ENCODE data around the gene FLNC.

Gene FLNC

DNA sequence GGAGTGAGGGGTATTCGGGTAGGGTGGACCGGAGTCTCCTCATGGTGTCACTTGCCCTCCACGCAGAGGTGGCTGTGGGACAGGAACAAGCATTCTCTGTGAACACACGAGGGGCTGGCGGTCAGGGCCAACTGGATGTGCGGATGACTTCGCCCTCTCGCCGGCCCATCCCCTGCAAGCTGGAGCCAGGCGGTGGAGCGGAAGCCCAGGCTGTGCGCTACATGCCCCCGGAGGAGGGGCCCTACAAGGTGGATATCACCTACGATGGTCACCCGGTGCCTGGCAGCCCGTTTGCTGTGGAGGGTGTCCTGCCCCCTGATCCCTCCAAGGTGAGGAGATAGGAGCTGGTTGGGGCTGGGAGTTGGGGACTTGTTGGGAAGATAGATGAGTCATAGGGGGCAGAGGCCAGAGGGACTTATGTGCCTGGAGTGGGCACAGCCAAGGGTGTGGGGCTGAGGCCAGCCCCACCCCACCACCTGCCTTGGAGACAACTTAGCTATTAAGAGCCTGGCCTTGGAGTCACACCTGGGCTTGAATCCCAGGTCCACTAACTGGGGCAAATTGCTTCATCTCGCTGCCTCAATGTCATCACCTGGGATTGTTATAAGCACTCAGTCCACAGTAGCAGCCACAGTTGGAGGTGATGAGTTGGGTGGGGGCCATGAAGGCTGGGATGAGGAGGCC is 13.9 kb downstream of the FLNC start:
- no peak for DNase-seq (ENCODE audit: low read depth in 2 of 2)

- no peak for DNase-seq (ENCODE audit: low read depth in 2 of 2)
Measured at GRCh38 chr7:128844777-128845311, 14.6 kb downstream of the FLNC start.

DNA sequence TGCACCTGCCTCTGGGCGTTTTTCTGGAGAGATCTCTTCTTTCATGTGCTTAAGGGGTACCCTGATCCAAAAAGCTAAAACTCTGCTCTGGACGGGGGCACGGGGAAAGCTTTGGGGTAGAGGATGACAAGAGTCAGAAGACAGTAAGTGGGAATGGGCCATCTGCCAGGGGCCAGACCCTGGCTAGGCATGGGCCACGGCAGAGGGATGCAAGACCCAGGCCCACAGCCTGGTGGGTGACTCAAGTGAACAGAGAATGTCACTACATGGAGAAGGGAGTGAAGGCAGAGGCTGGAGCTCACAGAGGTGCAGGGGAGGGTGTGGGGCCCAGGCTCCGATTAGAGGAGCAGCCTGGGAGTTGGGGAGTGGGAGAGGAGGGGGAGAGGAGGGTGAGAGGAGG is 15.3 kb downstream of the FLNC start:
- no peak for DNase-seq (ENCODE audit: low read depth in 2 of 2)

- DNase-seq (ENCODE audit: low read depth in 2 of 2): no peak
Measured at GRCh38 chr7:128845987-128846386, 15.8 kb downstream of the FLNC start.

GRCh38 chr7:128846781-128847444 is 16.7 kb downstream of the FLNC start:
- DNase-seq (ENCODE audit: low read depth in 2 of 2): no peak

GRCh38 chr7:128847721-128848211 is 17.6 kb downstream of the FLNC start:
- DNase-seq (ENCODE audit: low read depth in 2 of 2): no peak

DNA sequence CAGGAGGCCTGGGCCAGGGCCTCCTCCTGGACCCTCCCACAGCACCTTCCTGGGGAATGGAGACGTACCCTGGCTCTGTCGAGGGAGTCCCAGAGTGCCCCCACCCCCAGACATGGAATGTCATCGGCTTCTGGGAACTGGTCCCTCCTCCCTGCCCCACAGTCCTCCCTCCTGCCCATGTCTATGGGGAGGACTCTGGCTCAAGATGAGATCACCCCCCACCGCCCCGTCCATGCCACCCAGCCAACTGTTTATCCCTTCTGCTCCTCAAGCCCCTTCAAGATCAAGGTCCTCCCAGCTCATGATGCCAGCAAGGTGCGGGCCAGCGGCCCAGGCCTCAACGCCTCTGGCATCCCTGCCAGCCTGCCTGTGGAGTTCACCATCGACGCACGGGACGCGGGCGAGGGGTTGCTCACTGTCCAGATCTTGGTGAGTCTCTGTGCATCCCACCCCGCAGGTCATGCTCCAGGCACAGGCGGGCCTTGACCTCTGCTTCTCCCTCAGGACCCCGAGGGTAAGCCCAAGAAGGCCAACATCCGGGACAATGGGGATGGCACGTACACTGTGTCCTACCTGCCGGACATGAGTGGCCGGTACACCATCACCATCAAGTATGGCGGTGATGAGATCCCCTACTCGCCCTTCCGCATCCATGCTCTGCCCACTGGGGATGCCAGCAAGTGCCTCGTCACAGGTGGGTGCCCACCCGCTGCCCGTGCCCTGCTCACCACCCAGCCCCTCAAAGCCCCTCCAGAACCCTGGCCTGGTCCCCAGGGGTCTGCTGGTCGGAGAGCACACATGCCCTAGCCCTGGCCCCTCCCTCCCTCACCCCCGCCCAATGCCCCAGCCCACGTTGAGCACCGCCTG is 18.3 kb downstream of the FLNC start:
- no peak for DNase-seq (ENCODE audit: low read depth in 2 of 2)

DNA sequence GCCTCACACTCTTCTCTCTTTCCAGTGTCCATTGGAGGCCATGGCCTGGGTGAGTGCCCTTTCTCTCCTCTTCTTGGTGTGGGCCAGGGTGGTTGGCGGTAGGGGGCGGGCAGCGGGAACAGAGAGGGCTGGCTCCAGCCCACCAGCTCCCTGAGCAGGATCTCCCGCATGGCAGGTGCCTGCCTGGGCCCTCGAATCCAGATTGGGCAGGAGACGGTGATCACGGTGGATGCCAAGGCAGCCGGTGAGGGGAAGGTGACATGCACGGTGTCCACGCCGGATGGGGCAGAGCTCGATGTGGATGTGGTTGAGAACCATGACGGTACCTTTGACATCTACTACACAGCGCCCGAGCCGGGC is 18.9 kb downstream of the FLNC start:
- no peak for DNase-seq (ENCODE audit: low read depth in 2 of 2)

- no peak for DNase-seq (ENCODE audit: low read depth in 2 of 2)
Measured at GRCh38 chr7:128849804-128850490, 19.7 kb downstream of the FLNC start.

DNA sequence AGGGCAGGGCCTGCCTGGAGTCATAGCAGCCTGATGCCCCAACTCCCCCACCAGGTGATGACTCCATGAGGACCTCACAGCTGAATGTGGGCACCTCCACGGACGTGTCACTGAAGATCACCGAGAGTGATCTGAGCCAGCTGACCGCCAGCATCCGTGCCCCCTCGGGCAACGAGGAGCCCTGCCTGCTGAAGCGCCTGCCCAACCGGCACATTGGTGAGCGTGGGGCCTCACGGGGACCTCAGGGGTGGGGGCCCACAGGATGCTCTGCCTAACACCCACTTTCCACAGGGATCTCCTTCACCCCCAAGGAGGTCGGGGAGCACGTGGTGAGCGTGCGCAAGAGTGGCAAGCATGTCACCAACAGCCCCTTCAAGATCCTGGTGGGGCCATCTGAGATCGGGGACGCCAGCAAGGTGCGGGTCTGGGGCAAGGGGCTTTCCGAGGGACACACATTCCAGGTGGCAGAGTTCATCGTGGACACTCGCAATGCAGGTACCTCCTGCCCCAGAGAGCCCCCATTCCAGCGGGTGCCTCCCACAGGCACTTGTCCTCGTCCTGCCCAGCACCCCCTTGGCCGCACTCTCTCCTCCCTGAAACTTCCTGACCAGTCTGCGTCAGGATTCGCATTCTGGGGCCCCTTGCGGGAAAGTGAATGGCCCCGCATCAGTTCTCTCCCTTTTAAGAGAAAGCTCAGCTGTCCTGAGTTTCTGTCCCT is 22.5 kb downstream of the FLNC start:
- no peak for DNase-seq (ENCODE audit: low read depth in 2 of 2)

- no peak for DNase-seq (ENCODE audit: low read depth in 2 of 2)
Measured at GRCh38 chr7:128853799-128854198, 23.6 kb downstream of the FLNC start.

- no peak for DNase-seq (ENCODE audit: low read depth in 2 of 2)
Measured at GRCh38 chr7:128854396-128854795, 24.2 kb downstream of the FLNC start.

GRCh38 chr7:128855559-128855958 is 25.4 kb downstream of the FLNC start:
- no peak for DNase-seq (ENCODE audit: low read depth in 2 of 2)

DNA sequence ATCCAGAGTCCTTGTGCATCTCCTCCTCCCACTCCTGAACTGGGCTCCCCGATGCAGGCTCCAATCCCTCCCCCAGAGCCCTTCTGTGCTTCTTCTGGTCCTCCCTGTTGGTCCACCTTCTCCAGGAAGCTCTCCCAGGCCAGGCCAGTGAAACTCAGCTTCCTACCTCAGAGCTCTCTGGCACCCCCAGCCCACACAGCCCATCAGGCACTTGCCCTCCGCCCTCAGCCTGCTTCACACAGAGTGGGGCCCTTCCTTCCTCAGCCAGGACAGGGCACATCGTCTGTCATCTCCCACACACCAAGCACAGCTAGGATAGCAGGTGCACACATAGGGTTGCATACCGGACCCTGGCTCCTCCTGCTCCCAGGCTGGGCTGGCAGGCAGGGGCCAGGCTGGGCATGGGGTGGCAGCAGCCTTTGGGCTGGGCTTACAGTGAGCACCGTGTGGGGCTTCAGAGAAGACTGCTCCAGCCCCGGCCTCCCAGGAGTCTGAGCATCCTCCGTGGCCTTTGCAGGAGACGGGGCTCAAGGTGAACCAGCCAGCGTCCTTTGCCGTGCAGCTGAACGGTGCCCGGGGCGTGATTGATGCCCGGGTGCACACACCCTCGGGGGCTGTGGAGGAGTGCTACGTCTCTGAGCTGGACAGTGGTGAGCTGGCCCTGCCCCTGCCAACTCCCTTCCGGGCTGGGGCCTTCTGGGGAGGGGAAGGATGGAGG is 26.0 kb downstream of the FLNC start:
- DNase-seq (ENCODE audit: low read depth in 2 of 2): no peak

GRCh38 chr7:128858380-128859231 is 28.4 kb downstream of the FLNC start:
- no peak for DNase-seq (ENCODE audit: low read depth in 2 of 2)

GRCh38 chr7:128859232-128860157 is 29.3 kb downstream of the FLNC start:
- no peak for DNase-seq (ENCODE audit: low read depth in 2 of 2)

GRCh38 chr7:128860158-128861073 is 30.2 kb downstream of the FLNC start:
- no peak for DNase-seq (ENCODE audit: low read depth in 2 of 2)
